Subcutaneous adipose tissue (tissue), 4 donors: ENCODE measurements around the gene MYMX. TPM values are rescaled to one million over a fixed set of nuclear protein-coding genes. Genes with fewer than 3 reads are reported as not detected.

Source experiments
- CTCF ChIP-seq: fragments of 450-650 bp; IDR thresholded peaks from one replicate; pipeline ENCODE4 v1.5.1; 2016; ENCODE audit warnings: low read depth, mild to moderate bottlenecking, control low read depth, antibody characterized with exemption, moderate library complexity
- total RNA-seq, 4 donors: library from RNA; depleted of rRNA; stranded (reverse); fragments of >200 nt; gene quantifications; one replicate each; pipeline ENCODE4 v1.1.0, GENCODE V29; 2016

Gene MYMX
- total RNA-seq, 4 donors from 2014 or later: 0.98 to 2.6 (median 1.8) TPM

- TF ChIP-seq CTCF: no peak
Observed at GRCh38 chr6:44237813-44238433, 21.2 kb downstream of the MYMX start.

DNA sequence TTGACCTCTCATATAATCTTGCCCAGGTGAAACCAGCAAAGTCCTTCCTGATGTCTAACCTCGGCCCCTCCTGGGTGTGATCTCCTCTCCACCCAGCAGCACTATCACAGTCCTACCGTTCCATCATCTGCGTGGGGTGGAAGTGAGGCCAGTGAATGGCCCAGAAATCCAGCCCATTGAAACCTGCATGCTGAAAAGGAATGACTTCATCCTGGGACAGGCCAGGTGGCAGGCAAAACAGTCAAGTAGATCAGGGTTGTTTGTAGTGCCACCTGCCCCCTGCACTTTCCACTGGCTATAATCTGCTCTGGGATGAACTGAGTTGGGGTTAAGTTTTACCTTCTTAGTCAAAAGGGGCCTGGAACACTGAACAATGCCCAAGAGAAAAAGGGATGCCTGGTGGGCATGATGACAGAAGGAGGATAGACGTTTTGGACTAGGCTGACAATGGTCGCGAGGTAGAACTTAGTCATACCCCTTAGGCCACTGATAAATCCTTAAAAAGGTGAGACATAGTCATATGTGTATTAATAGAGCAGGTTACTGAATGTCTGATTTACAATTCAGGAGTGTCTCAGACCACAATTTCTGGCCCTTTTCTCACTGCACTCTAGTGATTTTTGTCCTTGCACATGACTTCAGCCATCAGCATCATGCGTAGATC, 22.1 kb downstream of the MYMX start:
- no peak for TF ChIP-seq CTCF

DNA sequence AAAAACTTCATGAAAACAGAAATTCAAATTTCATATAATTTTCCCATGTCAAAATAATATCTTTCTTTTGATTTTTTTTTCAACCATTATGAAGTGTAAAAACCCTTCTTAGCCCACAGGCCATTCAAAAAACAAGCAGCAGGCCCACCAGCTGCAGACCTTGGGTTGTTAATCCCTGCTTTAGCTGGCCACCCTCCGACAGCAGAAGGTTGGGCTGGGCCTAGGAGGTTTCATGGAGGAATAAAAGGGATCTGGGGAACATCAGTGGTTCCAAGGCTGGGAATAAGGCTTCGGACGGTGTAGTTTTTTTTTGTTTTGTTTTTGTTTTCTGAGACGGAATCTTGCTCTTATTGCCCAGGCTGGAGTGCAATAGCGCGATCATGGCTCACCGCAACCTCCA, 26.6 kb downstream of the MYMX start:
- no peak for TF ChIP-seq CTCF

GRCh38 chr6:44245391-44245911, 28.7 kb downstream of the MYMX start:
- no peak for TF ChIP-seq CTCF

GRCh38 chr6:44245912-44246662, 29.4 kb downstream of the MYMX start:
- no peak for TF ChIP-seq CTCF

- no peak for TF ChIP-seq CTCF
Observed at GRCh38 chr6:44246663-44247337, 30.1 kb downstream of the MYMX start, which contains the start of gene HSP90AB1. Gene HSP90AB1, plus strand, starts transcription at chr6:44247101. Its CDS starts 1,529 bp downstream, at chr6:44248630.
